CD4-positive, alpha-beta T cell (primary cell): ENCODE results near the gene MUC21. TPM values are rescaled to one million over a fixed set of nuclear protein-coding genes. Genes with fewer than 3 reads are reported as not detected.

Experiments
- ATAC-seq: fragments of 200-7000 bp; cut with Tn5 transposase; one replicate; pipeline ENCODE4 v1.10.0; 2022; ENCODE audit warnings: mild to moderate bottlenecking; ENCODE audit not compliant: poor library complexity
- CTCF ChIA-PET: fragments of 350-600 bp; sonication (Branson Sonifier 250); formaldehyde crosslinking; loops from one replicate; lab custom pipeline; 2021; ENCODE audit warnings: antibody characterized with exemption, inconsistent platforms; lab: Charles Lee
- POLR2A ChIA-PET: fragments of 350-600 bp; sonication (Branson Sonifier 250); formaldehyde crosslinking; loops from one replicate; lab custom pipeline; 2021; ENCODE audit warnings: antibody characterized with exemption, inconsistent platforms; lab: Charles Lee
- DNase-seq, 14 experiments: peaks; one replicate each; pipeline ENCODE4 v3.0.0-alpha.2; 2013 to 2020; ENCODE audit warnings: mixed read lengths in 2 of 14
- H3K27ac ChIP-seq, 2 donors: one replicate each; pipeline versions ENCODE4 v1.5.1 to v1.7.0; 2013; ENCODE audit warnings: low read length in 2 of 2, low read depth in 1 of 2, mild to moderate bottlenecking in 1 of 2
- H3K27me3 ChIP-seq, 2 experiments: 1 replicate in 1 of 2; 2 replicates in 1 of 2; pipeline versions ENCODE4 v1.6.1 to v1.7.0; 2013; ENCODE audit warnings: low read length in 2 of 2, control low read depth in 1 of 2, mild to moderate bottlenecking in 1 of 2, moderate library complexity in 1 of 2; ENCODE audit not compliant: insufficient read depth in 2 of 2, control insufficient read depth in 1 of 2
- H3K36me3 ChIP-seq: one replicate; pipeline ENCODE4 v1.6.1; 2013; ENCODE audit warnings: low read length, control low read depth; ENCODE audit not compliant: insufficient read depth
- H3K4me1 ChIP-seq: one replicate; pipeline ENCODE4 v1.6.1; 2013; ENCODE audit warnings: low read length, control low read depth; ENCODE audit not compliant: insufficient read depth
- H3K4me3 ChIP-seq: one replicate; pipeline ENCODE4 v1.5.1; 2013; ENCODE audit warnings: mild to moderate bottlenecking, low read length, moderate library complexity
- H3K9me3 ChIP-seq, 2 experiments: 1 replicate in 1 of 2; 2 replicates in 1 of 2; pipeline versions ENCODE4 v1.6.1 to v1.7.0; 2013; ENCODE audit warnings: low read length in 2 of 2, mild to moderate bottlenecking in 2 of 2, control low read depth in 1 of 2, moderate library complexity in 1 of 2; ENCODE audit not compliant: control insufficient read depth in 1 of 2, insufficient read depth in 1 of 2
- H3K27ac Mint-ChIP-seq: one replicate; pipeline ENCODE4 v1.8.0; 2020; ENCODE audit warnings: mixed read lengths
- H3K27me3 Mint-ChIP-seq: one replicate; pipeline ENCODE4 v1.8.0; 2021; ENCODE audit warnings: mixed read lengths
- H3K36me3 Mint-ChIP-seq: one replicate; pipeline ENCODE4 v1.8.0; 2021; ENCODE audit warnings: low read depth, mixed read lengths
- H3K4me1 Mint-ChIP-seq: one replicate; pipeline ENCODE4 v1.8.0; 2021; ENCODE audit warnings: low read depth, mixed read lengths
- H3K4me3 Mint-ChIP-seq: one replicate; pipeline ENCODE4 v1.8.0; 2020; ENCODE audit warnings: mild to moderate bottlenecking, mixed read lengths
- H3K9me3 Mint-ChIP-seq: one replicate; pipeline ENCODE4 v1.8.0; 2020; ENCODE audit warnings: mixed read lengths
- CTCF ChIP-seq: fragments of 200-600 bp; IDR thresholded peaks from one replicate; pipeline ENCODE4 v1.8.0; 2022; ENCODE audit warnings: antibody characterized with exemption, mild to moderate bottlenecking
- intact Hi-C, 2 experiments: fragments of 100-400 bp; cut with DNase I in 1 of 2; cut with micrococcal nuclease in 1 of 2; formaldehyde crosslinking; loops; one replicate each; pipeline versions ENCODE4 v1.15.1 to v1.9.0; 2023 to 2025; cut with DNase I, micrococcal nuclease
- total RNA-seq, 174 experiments: library from RNA in 2 of 174; stranded (reverse) in 2 of 174; gene quantifications; one replicate each; pipeline ENCODE4 v1.2.3 and lab custom pipeline; 2021 to 2026

The MUC21 gene
- total RNA-seq, 2 experiments from 2014 or later: not detected

GRCh38 chr6:30947231-30947630 lies 36.3 kb upstream of the MUC21 start:
- Histone ChIP-seq H3K4me1 (peaks cover 4% of the 10 kb centered on the region), H3K27me3 (peaks cover 23 to 33% of the 10 kb centered on the region in 2 experiments), H3K9me3 (peaks cover 0 to 3% of the 10 kb centered on the region in 2 experiments), H3K4me3 (no peak overlapping the region), H3K36me3 (no peaks in the 10 kb centered on the region), H3K27ac (no peak overlapping the region)
- ATAC-seq (no peak), DNase-seq (no peak)
- CTCF ChIA-PET: no interaction called here
- Mint-ChIP-seq H3K27ac (no peak overlapping the region), H3K9me3 (no peaks in the 10 kb centered on the region), H3K36me3 (no peaks in the 10 kb centered on the region), H3K27me3 (peaks cover 91% of the 10 kb centered on the region), H3K4me3 (no peak overlapping the region), H3K4me1 (no peaks in the 10 kb centered on the region)
- intact Hi-C loops: no loop called here
- POLR2A ChIA-PET: no interaction called here
- TF ChIP-seq CTCF: no peak

GRCh38 chr6:30948811-30949210 lies 34.7 kb upstream of the MUC21 start:
- no peak for ATAC-seq
- H3K36me3 Mint-ChIP-seq: no peaks in the 10 kb centered on the region
- no peak overlapping the region for H3K27ac Mint-ChIP-seq
- no peak overlapping the region for H3K4me3 ChIP-seq
- ChIA-PET POLR2A (no interaction called here), CTCF (no interaction called here)
- H3K4me1 ChIP-seq: no peaks in the 10 kb centered on the region
- H3K27ac ChIP-seq: no peak overlapping the region
- no peaks in the 10 kb centered on the region for H3K9me3 Mint-ChIP-seq
- peaks cover 80% of the 10 kb centered on the region for H3K27me3 Mint-ChIP-seq
- no peaks in the 10 kb centered on the region for H3K9me3 ChIP-seq
- intact Hi-C loops: no loop called here
- no peaks in the 10 kb centered on the region for H3K36me3 ChIP-seq
- H3K4me3 Mint-ChIP-seq: no peak overlapping the region
- no peaks in the 10 kb centered on the region for H3K4me1 Mint-ChIP-seq
- peaks cover 8 to 19% of the 10 kb centered on the region in 2 experiments for H3K27me3 ChIP-seq
- no peak for TF ChIP-seq CTCF
- no peak for DNase-seq

GRCh38 chr6:30951907-30952469 lies 31.5 kb upstream of the MUC21 start:
- peaks cover 59% of the 10 kb centered on the region for H3K27me3 Mint-ChIP-seq
- POLR2A ChIA-PET: no interaction called here
- no peak overlapping the region for H3K27ac Mint-ChIP-seq
- H3K4me1 ChIP-seq: peaks cover 17% of the 10 kb centered on the region
- DNase-seq (no peak), ATAC-seq (no peak)
- TF ChIP-seq CTCF: no peak
- intact Hi-C loops: no loop called here
- H3K27me3 ChIP-seq: no peaks in the 10 kb centered on the region
- H3K4me1 Mint-ChIP-seq: peaks cover 23% of the 10 kb centered on the region
- no peak overlapping the region for H3K4me3 ChIP-seq
- CTCF ChIA-PET: no interaction called here
- no peaks in the 10 kb centered on the region for H3K9me3 ChIP-seq
- no peaks in the 10 kb centered on the region for H3K36me3 Mint-ChIP-seq
- no peak overlapping the region for H3K4me3 Mint-ChIP-seq
- no peaks in the 10 kb centered on the region for H3K36me3 ChIP-seq
- no peak overlapping the region for H3K27ac ChIP-seq
- H3K9me3 Mint-ChIP-seq: no peaks in the 10 kb centered on the region
